GM19395 (cell line): ENCODE results near the gene DAP3.
"Not testable (repeated sequence)": the region's sequence is repeated elsewhere in the genome, so short reads cannot be mapped to it uniquely, and the experiment has no call there.

ENCODE experiments used
- ATAC-seq: cut with Tn5 transposase; IDR thresholded peaks from one replicate; pipeline ENCODE4 v1.9.1; 2021; ENCODE audit warnings: mild to moderate bottlenecking, moderate library complexity; ENCODE audit not compliant: unreplicated experiment

Gene DAP3

DNA sequence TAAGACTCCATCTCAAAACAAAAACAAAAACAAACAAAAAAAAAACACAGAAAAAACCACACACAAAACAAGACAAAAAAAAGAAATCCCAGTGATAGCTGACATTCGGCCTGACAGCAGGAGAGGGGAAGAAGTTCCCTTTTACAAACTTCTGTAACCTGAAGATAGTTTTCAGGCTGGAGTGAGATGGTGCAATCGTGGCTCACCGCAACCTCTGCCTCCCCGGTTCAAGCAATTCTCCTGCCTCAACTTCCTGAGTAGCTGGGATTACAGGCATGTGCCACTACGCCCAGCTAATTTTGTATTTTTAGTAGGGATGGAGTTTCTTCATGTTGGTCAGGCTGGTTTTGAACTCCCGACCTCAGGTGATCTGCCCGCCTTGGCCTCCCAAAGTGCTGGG lies 75.1 kb downstream of the DAP3 start:
- ATAC-seq = not testable (repeated sequence)

DNA sequence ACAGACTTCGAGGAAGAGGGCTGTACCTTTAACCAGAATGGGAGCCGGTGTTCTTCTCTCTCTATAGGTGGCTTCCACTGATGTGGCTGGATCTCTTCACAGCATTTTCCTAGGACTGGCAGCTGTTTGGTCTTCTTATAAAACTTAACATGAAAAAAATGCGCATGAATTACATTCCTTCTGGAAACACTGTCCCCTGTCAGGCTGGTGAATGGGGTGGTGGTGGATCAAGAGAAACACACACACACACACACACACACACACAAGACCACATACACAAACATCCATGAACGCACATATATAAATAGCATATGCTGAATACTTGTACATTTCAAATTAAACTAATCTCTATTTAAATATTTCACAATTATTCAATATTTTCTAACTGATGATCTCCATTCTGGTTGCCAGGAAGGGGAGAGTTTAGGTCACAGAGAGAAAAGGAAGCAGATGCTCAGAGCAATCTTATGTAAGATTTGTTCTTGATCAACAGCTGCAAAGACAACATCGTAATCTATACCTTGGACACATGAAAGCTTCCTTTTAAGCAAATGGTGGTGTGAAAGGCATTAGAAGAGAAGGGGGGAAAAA lies 78.6 kb downstream of the DAP3 start:
- not testable (repeated sequence) for ATAC-seq

DNA sequence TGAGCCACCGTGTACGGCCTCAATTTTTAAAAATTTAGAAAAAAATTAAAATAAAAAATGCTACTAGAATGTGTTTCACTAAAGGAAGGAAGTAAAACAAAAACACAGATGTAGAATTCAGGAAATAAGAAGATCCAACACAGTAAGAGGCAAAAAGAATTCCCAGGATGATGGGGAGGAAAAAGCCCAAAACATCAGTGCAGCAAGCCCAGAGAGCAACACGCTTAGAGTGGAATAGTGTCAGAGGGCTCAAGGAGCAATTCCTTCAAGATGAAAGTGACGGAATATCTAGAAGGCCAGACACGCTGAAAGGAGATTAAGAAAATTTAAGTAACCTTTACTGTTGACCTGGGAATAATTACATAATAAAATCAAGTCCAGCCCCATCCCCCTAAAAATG lies 80.4 kb downstream of the DAP3 start:
- ATAC-seq = no peak

DNA sequence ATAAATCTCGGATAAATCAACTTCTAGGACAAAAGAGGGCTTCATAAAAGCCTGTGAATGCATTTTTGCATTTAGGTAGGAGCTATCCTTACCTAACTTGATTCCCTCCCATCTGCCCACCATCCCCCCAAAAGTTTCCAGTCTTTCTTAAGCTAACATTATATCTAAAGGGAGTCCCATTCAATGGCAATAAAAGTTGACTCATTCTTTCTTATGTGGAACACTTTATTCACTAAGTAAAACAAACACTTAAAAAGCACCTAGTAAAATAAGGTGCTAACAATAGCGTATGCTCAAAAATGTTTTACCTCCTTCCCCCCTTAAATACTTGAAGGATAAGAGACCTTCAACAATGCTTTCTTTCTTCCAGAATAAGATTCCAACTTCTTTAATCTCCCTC lies 84.3 kb downstream of the DAP3 start:
- no peak for ATAC-seq

GRCh38 chr1:155776414-155776813 lies 87.5 kb downstream of the DAP3 start:
- no peak for ATAC-seq

DNA sequence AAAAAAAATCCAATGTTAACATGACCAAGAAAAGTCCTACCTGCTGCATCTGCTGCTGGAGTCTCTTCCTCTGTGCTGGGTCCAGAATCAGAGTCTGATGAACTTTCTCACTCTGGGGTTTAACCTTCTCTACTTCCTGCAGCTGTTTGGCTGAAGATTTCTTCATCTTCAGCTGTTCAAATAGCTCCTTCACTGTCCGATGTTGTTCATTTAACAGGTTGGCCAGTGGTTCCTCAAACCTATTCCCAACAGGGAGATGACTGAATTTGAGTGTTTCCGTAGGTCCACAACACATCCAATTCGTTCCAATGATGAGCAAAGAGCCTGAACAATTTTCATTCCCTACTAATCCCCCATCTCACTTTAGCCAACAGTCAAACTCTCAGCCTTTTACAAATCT lies 88.7 kb downstream of the DAP3 start:
- no peak for ATAC-seq
